Cerebellar cortex (tissue), 1 donor: ENCODE data around the gene DNAH10.

Experiments
- DNase-seq: peaks from one replicate; pipeline ENCODE4 v3.0.0-alpha.2; 2015; ENCODE audit warnings: low spot score

DNAH10 gene

DNA sequence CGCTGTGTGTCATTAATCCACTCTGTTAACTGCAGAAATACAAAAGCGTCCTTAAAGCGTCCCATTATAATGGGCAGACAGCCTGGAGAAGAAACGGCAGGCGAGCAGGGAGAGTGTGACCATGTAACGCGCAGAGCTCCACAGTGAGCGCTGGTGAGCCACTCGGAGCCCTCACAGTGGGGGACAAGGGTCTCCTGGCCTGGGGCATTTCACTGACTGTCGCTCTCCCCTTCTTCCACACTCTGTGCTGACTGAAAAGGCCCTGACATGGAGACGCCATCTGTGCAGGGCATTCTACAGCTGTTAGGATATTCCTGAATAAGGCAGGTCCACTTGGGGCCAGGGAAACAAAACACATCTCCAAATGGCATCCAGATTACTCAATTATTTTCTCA lies 186.3 kb downstream of the DNAH10 start:
- DNase-seq = peak; percentile 37

DNA sequence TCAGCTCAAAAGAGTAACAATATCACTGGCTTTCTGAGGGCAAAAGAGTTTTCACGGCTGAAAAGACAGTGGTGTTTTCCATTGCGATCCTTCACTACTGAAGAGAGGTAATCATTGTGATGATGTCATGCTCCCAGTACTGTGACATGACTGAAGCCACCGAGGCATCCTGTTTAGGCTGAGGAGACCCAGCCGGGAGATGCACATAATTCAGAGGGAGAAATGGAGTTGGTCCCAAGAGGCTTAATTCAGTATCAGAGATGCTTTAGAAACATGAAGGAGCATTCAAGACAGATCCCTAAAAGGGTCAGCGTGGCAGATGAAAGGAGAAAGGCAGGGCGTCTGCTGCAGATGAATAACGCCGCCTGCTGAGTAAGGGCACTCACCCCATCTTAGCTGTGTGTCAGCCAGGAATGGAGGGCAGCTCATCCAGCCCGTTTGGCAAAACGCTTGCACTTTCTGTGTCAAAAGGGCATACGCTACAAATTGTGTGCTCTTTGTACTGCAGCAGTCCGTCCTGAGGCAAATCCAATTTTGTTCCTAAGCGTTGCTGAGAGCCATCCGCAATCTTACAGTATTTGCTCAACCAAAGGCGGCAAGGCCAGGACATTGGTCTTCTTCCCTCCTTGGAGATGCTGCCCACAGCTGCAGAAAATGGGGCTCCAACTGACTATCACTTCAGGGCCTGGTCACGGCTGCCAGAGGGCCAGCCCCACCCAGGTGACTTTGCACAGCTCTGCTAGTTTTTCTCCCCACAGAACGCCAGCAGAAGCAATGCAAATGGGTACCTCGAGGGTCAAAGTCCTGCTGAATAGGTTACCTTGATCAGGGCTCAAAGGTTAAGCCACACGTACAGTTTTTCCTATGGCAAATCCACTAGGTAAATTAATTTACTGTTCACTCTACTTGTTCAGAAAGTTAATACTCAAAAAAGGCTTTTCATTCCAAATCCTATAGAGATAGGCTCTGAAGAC lies 187.0 kb downstream of the DNAH10 start:
- peak; percentile 34 for DNase-seq

DNA sequence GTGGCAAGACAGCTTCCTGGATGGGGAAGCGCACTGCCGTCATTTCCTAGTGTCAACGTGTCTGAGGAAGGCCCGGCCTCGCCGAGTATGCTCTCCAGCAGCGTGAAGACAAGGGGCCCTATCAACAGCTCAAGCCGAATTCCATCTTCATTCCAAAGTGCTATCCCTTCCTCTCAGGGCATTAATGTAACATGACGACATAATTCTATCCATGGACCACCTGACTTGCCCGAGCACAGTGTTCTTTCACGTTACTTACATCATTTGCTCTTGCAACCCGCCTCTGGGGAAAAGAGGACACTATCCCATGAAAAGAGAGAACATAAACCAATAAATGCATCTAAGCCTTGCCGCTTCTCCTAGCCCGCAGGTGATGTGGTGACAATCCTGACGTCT lies 187.7 kb downstream of the DNAH10 start:
- no peak for DNase-seq

DNA sequence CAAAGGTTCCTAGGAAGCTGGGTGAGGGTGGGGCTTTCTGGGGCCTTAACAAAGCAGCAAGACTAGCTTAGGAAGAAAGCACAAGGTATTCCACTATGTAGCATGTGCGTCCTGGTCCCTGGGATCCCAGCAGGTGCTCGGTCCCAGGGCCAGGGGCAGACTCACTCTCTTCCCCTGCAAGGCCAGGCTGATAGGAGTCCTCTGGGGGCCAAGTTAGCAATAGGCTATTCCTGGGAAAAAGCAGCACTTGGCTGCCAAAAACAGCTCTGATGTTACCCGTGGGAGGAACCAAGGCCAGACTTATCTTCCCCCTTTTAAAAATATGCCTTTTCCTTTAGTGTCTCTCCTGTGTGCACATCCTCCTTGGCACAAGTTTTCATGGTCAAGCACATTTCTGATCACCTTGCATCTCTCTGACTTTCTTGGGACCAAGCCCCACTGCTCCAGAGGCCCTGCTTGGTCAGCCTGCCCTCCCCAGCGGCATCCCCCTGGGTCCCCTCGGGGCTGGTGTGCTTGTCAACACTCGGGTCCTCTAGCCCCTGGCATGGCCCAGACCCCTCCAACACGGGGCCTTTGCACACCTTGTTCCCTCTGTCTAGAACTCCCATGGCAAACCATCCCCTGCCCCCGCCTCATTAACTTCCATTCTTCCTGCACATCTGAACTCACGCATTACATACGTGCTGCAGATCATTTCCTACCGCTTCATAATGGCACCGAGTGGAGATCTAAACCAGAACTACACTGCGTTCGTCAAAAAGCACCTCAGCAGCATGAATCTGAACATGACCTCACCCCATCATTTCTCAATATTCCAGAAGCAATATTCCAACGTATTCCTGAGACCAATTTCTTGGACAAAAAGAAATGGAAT lies 188.6 kb downstream of the DNAH10 start:
- DNase-seq = no peak

DNA sequence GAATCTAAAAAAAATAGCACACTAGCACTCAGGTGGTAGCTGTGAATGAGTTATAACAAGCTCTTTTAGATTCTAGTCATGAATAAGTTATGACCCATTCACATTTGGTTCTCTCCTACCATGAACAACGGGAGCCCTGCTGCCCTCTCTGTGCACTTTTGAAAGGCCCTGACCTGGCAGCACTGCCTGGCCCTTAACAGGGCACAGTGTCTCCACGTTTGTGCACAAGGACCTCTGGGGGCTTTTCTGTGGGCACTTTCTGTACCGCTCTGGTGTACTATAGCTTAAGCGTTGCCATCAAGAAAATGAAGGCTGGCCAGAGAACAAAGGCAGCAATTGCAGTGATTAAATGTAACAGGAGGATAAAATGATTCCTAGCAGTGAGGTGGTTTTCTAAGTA lies 189.4 kb downstream of the DNAH10 start:
- DNase-seq = no peak

DNA sequence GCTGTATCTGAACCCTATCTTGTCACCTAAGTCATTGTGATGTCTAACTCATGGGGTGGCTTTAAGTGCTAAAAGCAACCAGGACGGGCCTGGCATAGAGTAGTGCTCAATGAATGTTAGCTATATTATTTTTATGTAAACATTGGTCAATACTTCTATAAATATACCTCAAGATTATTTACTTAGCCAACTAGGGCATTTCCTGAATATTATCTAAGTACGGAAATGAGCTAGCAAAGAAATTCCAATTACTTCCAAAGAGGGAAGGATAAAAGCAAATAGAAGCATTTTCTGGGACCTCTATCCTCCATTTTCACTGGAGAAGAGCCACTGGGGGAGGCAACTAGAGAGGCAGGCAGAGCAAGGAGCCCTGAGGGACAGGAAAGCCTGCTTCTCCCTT lies 189.9 kb downstream of the DNAH10 start:
- no peak for DNase-seq

DNA sequence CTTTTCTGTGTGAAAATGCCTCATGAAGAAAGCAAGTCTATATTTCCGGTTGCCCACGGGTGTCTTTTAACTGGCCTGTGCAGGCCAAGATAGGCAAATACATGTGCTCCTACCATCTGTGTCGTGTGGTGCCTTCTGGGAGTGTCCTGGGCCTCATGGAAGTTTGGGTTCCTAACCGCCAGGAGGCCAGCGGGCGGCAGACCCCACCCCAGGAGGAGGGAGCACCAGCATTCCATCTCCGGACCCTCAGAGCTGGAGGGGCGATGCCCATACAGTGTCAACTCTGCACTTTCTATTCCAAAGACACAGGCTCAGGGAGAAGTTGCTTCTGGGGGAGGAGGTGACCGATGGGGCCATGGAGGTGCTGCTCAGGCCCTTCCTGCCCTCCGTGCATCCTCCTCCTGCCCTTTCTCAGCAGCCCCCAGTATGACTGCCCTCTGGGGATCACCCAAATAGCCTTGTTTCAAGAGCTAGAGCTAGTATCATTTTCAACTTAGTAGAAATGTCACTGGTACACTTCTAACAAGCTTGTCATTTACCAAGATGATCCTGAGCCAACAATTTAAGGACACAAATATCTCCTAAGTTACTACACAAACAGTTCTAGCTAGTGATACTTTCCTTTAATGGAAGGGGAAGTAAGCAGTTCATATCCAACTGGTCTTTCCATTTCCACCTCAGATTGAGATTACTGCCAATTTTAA lies 192.7 kb downstream of the DNAH10 start:
- no peak for DNase-seq

DNA sequence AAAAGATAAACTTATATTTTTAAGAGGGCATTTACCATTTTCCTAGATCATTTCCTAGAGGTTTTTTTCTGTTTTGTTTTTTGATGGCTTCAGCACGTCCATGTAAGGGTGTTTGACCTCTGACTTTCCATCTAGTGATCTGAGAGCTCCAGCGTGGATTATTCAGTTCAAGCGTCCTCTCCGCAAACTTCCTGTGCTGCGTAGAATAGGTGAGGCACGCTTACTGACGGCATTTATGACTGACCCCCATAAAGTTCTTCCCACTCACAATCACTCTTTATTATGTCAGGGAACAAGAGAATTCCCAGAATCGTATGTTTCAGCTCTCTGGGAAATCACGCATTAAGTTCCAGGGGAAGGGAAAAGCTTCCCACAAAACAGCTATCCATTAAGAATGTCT lies 194.1 kb downstream of the DNAH10 start:
- DNase-seq = no peak

DNA sequence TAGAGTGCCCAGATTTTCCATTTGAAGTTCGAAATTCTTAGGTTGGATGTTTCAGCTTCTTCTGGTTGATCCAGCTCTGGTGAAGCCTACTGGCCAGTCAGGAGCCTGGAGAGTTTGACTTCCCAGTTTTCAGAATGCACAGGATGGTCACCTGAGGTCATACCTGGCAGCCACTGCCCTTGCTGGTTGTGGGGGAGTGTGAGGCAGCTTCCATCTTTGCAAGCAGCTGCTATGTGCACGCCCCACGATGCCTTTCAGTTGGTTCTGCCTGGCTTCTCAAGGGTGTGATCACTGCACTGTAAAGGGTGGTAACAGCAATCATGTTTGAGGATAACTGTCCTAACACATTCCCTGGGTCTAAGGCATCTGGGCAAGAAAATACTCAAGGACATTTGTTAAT lies 195.1 kb downstream of the DNAH10 start:
- no peak for DNase-seq

DNA sequence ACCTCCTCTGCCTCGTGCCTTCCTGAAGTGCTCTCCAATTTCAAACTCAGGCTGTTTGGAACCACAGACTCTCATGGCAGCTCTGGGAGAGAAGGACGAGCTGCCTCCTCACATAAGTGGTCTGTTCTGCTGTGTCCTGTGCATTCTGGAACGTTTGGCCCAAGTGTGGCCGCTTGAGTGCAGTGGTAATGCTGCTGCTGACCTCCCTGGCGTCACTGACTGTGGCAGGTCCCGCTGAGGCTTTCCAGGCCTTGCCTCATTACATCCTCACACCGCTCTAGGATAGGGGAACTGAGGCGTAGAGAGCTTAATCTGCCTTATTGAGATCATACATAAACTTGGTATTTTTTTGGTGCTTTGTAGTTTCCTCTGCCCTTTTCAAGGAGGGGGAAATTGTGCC lies 196.4 kb downstream of the DNAH10 start:
- DNase-seq = no peak

DNA sequence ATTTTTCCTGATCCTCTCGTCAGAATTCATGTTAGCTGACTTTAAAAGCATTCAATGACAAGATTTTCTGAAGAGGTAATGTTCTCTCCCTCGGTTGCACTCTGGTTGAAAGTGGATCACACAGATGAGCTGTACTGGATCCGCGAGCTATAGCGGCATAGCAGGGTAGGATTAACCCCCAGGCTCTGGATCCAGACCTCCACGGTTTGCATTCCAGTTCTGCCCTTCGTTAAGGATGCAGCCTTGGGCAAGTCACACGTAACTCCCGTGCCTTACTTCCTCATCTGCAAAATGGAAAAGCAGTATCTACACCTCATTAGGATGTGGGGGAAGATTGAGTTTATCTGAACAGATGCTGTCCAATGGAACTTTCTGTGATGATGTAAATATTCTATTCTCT lies 196.8 kb downstream of the DNAH10 start:
- DNase-seq = no peak

DNA sequence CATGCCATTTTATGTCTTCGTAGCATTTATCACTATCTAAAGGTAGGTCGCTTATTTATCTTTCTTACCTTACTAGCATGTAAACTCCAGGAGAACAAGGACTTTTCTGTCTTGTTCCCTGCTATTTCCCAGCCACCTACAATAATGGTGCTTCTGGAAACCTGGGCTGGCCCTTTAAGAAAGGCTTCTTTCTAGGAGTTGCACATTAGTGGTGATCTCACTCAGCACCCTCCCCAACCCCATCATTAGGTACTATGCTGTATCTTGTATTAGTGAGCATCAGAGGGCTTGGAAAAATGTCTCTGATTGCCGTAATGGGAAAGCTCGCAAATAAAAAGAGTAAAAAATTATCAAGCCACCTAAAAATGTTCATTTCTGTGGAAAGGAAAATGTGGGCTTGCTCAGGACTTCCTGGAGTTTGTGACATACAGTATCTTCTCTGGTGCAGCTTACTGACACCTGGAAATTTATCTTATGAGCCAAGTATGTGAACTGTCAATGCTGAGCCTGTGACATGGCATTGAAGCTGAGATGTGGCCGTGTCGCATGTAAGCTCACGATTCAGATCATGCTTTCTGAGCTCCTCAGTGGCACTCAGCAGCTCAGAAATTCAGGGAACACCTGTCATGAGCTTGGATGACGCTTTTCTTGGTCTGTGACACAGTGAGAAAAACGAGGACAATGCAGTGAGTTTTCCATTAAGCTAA lies 198.1 kb downstream of the DNAH10 start:
- DNase-seq = no peak

DNA sequence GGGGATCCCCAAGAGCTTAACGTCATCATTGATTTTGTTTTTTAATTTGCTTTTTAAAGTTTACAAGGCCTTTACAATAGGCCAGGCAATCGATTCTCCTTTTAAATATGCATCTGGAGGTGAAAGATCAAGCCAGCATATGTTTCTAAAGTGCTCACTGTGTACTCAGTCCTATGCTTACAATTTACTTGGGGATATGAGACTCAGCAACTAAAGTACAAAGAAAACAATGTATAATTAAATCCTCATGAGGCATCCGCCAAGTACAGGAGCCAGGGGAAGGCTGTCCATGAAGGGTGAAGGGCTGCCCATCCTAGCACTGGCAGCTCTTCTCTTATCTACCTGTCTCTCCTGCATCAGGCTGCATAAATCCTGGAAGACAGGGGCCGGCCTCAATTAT lies 198.8 kb downstream of the DNAH10 start:
- DNase-seq = no peak

DNA sequence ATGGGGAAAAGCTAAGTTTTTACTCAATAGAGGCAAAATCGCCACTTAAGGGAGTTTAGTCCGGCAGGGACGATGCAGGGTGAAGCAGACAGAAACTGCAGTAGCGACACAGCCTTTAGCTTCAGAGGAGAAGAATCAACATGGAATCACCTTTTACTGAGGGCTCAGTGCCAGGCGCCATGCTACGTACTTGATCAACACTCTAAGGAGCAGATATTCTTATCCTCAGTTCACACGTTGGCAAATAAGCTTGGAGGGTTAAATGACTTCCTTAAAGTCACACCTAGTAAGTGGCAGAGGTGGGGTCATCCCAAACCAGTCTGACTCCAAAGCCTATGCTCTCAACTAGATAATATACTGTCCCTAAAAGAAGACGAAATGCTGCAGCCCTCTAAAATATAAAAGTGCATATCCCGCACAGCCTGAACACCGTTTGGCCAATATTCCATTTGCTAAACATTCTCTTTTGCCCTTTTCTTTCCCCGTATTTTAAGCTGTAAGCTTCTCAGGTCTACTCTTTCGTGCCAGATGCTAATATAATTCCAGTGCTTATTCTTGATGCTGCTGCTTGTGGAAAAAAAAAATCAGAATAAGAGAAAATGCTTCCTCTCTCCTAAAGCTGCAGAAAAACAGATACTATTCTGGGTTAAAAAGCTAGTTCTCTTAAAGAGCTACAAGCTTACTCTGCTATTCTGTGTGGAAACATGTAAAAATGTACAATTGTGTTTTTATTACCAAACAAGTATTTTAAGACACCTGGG lies 199.7 kb downstream of the DNAH10 start:
- DNase-seq = no peak

DNA sequence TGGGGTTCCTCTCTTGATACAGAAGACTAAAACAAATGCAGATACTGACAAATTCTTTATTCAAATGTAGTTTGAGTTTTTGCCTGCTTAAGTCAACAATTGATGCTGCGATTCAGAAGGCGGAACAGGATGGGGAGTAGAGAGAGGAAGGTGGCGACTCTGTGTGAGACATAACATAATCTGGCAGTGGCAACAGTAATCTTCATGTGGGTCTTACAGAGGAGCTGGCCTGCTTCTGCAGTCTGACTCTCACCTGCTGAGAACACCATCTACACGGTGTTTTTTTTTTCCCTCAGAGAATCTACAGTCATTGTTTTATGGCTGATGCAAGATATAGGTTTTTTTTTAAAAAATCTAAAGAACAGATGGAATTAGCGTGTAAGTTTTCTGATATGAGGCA lies 200.4 kb downstream of the DNAH10 start:
- no peak for DNase-seq

DNA sequence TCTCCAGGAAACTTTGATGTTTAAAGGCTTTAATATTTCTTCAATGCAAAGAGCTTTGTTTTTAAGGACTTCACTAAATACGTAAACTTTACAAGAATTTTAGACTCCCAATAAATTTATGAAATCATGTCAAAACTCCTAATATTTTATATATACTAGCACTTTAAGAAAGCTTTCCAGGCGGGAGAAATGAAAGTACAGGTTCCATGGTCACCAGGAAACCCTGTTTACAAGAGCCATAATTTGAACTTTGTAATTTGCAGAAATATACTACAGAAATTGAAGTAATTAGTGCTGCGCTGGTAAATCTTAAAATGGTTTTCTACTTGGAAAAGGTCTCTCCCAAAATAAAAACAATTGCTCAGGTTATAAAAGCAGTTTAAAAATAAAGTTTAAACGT lies 201.7 kb downstream of the DNAH10 start:
- DNase-seq = no peak

DNA sequence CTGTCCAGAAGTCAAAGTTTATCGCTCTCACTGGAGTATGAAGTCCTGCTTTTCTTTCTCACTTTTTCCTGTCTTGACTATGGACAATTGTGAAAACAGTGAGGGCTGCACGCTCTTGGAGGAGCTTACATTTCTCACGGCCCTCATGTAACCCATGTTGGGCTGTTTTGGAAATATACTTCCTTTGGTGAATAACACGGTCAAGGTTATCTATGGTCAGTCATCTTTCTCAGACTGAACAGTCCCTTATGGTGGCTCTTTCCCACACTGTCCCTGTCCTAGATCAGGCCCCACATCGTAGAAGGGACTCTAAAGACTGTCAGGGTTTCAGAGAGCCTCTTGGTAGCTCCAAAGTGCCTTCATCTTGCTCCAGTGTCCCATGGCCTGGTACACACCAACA lies 203.3 kb downstream of the DNAH10 start:
- DNase-seq = no peak

DNA sequence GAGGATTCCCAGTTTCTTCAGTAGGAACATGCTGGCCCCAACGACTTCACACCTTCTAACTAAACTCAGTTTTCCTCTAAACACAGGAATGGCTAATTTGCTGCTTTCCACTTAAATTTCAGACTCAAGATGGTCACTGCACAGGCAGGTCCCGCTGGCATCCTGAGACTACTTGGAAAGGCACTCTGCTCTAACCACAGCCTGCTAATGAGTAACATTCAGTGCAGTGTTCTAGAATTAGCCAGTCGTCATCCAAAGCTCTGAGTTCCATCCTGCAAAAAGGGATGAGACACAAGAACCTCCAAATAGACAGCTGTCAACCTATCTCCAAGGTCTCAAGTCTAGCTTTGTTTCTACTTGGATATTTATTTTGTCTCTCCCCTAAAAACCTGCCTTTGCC lies 204.5 kb downstream of the DNAH10 start:
- DNase-seq = no peak

DNA sequence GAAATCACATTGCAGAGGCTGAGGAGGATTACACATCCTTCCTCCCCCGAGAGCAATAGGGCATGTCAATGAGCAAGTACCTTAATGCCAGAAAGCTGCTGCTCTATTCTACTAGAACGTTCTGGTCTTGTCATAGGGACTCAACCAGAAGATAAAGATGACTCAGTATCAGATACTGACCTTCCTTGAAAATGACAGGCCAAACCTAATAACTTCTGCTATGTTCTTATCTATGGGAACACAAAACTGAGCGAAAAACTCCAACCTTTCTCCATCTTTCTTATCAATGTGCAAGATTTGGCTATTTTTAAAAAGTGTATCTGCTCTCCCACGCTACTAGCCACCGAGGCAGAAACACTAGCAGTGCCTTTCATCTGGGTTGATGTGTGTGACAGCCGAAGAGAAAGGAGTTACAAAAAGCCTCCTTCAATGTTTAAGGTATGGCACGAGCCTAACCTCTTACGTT lies 205.1 kb downstream of the DNAH10 start:
- DNase-seq = no peak

DNA sequence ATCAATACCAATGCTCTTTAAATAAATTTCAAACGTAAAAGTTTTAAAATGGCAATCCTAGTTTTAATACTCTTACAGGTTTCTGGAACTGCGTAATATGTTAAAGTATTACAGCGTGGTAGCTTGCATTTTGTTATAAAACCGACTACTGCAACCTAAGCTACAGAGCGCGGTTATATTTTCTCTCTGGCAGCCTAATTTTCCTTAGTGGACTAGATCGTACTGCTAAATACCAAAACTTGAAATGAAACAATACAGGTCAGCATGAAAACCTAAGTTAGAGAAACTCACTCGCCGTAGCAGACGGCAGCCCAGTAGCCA lies 209.3 kb downstream of the DNAH10 start:
- DNase-seq = no peak
